GM18517 (cell line): ENCODE measurements around the gene PTCH2.
"Not testable (repeated sequence)": the region's sequence is repeated elsewhere in the genome, so short reads cannot be mapped to it uniquely, and the experiment has no call there.

ENCODE experiments used
- ATAC-seq: cut with Tn5 transposase; IDR thresholded peaks from one replicate; pipeline ENCODE4 v1.9.1; 2021; ENCODE audit warnings: mild to moderate bottlenecking, moderate library complexity; ENCODE audit not compliant: unreplicated experiment

The PTCH2 gene

GRCh38 chr1:44846985-44847384, 3.9 kb upstream of the PTCH2 start:
- ATAC-seq: no peak

GRCh38 chr1:44842486-44842861, 579 bp downstream of the PTCH2 start:
- no peak for ATAC-seq

GRCh38 chr1:44839576-44839975, 3.5 kb downstream of the PTCH2 start:
- ATAC-seq: no peak

GRCh38 chr1:44838294-44838693, 4.8 kb downstream of the PTCH2 start:
- ATAC-seq: not testable (repeated sequence)

GRCh38 chr1:44835738-44836675, 7.0 kb downstream of the PTCH2 start:
- peak; percentile 53 for ATAC-seq

GRCh38 chr1:44834328-44834727, 8.7 kb downstream of the PTCH2 start:
- no peak for ATAC-seq

GRCh38 chr1:44832056-44832705, 10.9 kb downstream of the PTCH2 start:
- ATAC-seq: no peak

- no peak for ATAC-seq
These were observed 11.5 kb downstream of the PTCH2 start for GRCh38 chr1:44831516-44831915.

GRCh38 chr1:44830900-44831304, 12.2 kb downstream of the PTCH2 start:
- no peak for ATAC-seq

GRCh38 chr1:44829506-44830384, 13.3 kb downstream of the PTCH2 start:
- ATAC-seq: no peak

GRCh38 chr1:44828841-44829440, 14.1 kb downstream of the PTCH2 start:
- no peak for ATAC-seq

GRCh38 chr1:44828003-44828651, 14.9 kb downstream of the PTCH2 start:
- ATAC-seq: no peak

GRCh38 chr1:44827197-44828002, 15.7 kb downstream of the PTCH2 start:
- no peak for ATAC-seq

GRCh38 chr1:44826375-44827196, 16.5 kb downstream of the PTCH2 start:
- no peak for ATAC-seq

GRCh38 chr1:44824392-44824791, 18.7 kb downstream of the PTCH2 start:
- ATAC-seq: not testable (repeated sequence)

- ATAC-seq: no peak
These were observed 20.0 kb downstream of the PTCH2 start for GRCh38 chr1:44822981-44823451.

- ATAC-seq: no peak
These were observed 20.8 kb downstream of the PTCH2 start for GRCh38 chr1:44822131-44822701.

GRCh38 chr1:44821240-44821715, 21.8 kb downstream of the PTCH2 start:
- ATAC-seq: no peak
